ENCODE results near the gene DNMT1.

DNMT1 gene

DNA sequence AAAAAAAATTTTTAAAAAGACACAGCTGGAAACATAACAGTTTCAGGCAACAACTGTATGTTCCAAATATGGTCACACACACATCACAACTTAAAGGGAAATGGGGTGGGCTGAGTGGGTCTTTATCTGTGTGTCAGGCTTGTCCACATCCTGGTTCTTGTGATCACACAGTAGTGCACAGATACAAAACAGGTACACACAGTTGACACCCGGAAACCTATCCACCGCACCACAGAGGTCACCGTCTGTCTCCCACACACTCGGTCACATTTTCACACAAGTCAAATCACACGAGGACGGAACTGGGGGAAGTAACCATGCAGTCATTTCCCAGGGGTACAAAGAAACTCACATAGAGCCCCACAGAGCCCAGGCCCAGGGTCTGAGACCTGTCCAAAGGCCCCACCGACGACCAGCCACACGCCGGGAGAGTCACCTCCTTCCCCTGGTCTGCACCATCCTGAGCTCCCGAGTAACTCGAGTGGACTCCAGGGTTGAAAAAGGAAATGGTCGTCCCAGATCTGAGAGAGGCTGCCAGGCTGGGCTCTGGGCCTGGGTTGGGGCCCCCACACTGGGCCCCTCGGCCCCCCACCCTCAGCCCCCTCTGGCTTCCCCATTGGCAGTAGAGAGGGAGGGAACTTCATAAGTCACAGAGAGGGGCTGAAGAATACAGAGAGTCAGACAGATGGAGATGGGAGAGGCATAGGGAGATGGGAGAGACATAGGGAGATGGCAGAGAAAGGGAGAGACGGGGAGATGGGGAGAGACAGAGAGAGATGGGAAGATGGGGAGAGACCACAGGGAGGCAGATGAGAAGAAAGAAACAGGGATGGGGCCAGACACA lies 89.9 kb downstream of the DNMT1 start:
- Histone ChIP-seq H3K4me3 (ENCODE audit: low read depth in 1 of 2, low read length in 2 of 2) (no peak overlapping the region), H3K4me1 (ENCODE audit: control insufficient read depth in 1 of 2, insufficient read depth in 2 of 2, low read length in 2 of 2) (peaks cover 4 to 15% of the 10 kb centered on the region in 2 donors), H3K9me3 (ENCODE audit: control insufficient read depth in 1 of 2, low read length in 2 of 2) (no peaks in the 10 kb centered on the region), H3K36me3 (ENCODE audit: control insufficient read depth in 1 of 2, insufficient read depth in 2 of 2, low read length in 2 of 2) (peaks cover 17 to 27% of the 10 kb centered on the region in 2 donors), H3K27me3 (ENCODE audit: low read depth, low read length) (no peaks in the 10 kb centered on the region), H3K27ac (ENCODE audit: low read length) (peak overlapping the region; percentile 53)

GRCh38 chr19:10104130-10104513 lies 90.6 kb downstream of the DNMT1 start:
- Histone ChIP-seq H3K27ac (ENCODE audit: low read length) (no peak overlapping the region), H3K9me3 (ENCODE audit: control insufficient read depth in 1 of 2, low read length in 2 of 2) (no peaks in the 10 kb centered on the region), H3K4me3 (ENCODE audit: low read depth in 1 of 2, low read length in 2 of 2) (no peak overlapping the region), H3K36me3 (ENCODE audit: control insufficient read depth in 1 of 2, insufficient read depth in 2 of 2, low read length in 2 of 2) (peaks cover 11 to 19% of the 10 kb centered on the region in 2 donors), H3K27me3 (ENCODE audit: low read depth, low read length) (no peaks in the 10 kb centered on the region), H3K4me1 (ENCODE audit: control insufficient read depth in 1 of 2, insufficient read depth in 2 of 2, low read length in 2 of 2) (peaks cover 4 to 15% of the 10 kb centered on the region in 2 donors)

DNA sequence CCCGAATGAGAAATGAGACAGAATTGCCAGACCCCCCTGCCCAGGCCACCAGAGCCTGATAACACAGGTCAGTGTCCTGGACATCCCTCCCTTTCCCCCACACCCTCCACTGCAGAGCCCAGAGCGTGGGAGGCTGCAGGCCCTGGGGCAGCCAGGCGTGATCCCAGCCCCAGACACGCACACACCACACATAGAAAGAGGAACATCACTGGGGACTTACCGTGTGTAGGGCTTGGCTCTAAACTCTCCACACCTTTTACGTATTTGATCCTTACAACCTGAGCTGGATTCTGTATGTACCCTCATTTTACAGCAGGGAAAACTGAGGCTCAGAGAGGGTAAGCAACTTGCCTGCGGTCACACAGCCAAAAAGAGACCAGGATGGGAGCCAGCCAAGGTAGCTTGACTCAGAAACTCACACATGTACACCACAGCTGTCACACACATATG lies 91.9 kb downstream of the DNMT1 start:
- no peaks in the 10 kb centered on the region for H3K9me3 ChIP-seq (ENCODE audit: control insufficient read depth in 1 of 2, low read length in 2 of 2)
- no peaks in the 10 kb centered on the region for H3K27me3 ChIP-seq (ENCODE audit: low read depth, low read length)
- no peak overlapping the region for H3K4me3 ChIP-seq (ENCODE audit: low read depth in 1 of 2, low read length in 2 of 2)
- H3K27ac ChIP-seq (ENCODE audit: low read length): no peak overlapping the region
- H3K36me3 ChIP-seq (ENCODE audit: control insufficient read depth in 1 of 2, insufficient read depth in 2 of 2, low read length in 2 of 2): peaks cover 6 to 7% of the 10 kb centered on the region in 2 donors
- H3K4me1 ChIP-seq (ENCODE audit: control insufficient read depth in 1 of 2, insufficient read depth in 2 of 2, low read length in 2 of 2): peaks cover 4 to 15% of the 10 kb centered on the region in 2 donors

- H3K27ac ChIP-seq (ENCODE audit: low read length): no peak overlapping the region
These were observed 94.5 kb downstream of the DNMT1 start for GRCh38 chr19:10100163-10100785.

DNA sequence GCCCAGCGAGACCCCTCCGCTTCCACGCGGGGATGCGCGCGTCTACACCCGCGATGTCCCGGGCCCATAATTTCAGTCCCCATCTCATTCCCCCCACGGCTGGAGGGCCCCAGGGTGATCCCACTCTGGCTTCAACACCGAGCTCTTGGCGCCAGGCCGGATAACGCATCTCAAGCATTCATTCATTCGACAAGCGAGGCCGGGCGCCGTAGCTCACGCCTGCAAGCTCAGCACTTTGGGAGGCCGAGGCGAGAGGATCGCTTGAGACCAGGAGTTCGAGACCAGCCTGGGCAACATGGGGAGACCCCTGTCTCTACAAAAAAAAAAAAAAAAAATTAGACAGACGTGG lies 98.2 kb downstream of the DNMT1 start:
- no peaks in the 10 kb centered on the region for H3K9me3 ChIP-seq (ENCODE audit: control insufficient read depth in 1 of 2, low read length in 2 of 2)
- no peak overlapping the region for H3K27ac ChIP-seq (ENCODE audit: low read length)
- peak overlapping the region; percentile 46 to 72 for H3K4me3 ChIP-seq (ENCODE audit: low read depth in 1 of 2, low read length in 2 of 2)
- H3K4me1 ChIP-seq (ENCODE audit: control insufficient read depth in 1 of 2, insufficient read depth in 2 of 2, low read length in 2 of 2): peaks cover 0 to 12% of the 10 kb centered on the region in 2 donors
- H3K36me3 ChIP-seq (ENCODE audit: control insufficient read depth in 1 of 2, insufficient read depth in 2 of 2, low read length in 2 of 2): peaks cover 0 to 20% of the 10 kb centered on the region in 2 donors
- H3K27me3 ChIP-seq (ENCODE audit: low read depth, low read length): no peaks in the 10 kb centered on the region

More at GRCh38 chr19:10100163-10100785, 94.5 kb downstream of the DNMT1 start:
- Histone ChIP-seq H3K4me1 (ENCODE audit: control insufficient read depth in 1 of 2, insufficient read depth in 2 of 2, low read length in 2 of 2) (peaks cover 0 to 12% of the 10 kb centered on the region in 2 donors), H3K9me3 (ENCODE audit: control insufficient read depth in 1 of 2, low read length in 2 of 2) (no peaks in the 10 kb centered on the region), H3K36me3 (ENCODE audit: control insufficient read depth in 1 of 2, insufficient read depth in 2 of 2, low read length in 2 of 2) (no peaks in the 10 kb centered on the region), H3K27me3 (ENCODE audit: low read depth, low read length) (no peaks in the 10 kb centered on the region), H3K4me3 (ENCODE audit: low read depth in 1 of 2, low read length in 2 of 2) (no peak overlapping the region)

DNA sequence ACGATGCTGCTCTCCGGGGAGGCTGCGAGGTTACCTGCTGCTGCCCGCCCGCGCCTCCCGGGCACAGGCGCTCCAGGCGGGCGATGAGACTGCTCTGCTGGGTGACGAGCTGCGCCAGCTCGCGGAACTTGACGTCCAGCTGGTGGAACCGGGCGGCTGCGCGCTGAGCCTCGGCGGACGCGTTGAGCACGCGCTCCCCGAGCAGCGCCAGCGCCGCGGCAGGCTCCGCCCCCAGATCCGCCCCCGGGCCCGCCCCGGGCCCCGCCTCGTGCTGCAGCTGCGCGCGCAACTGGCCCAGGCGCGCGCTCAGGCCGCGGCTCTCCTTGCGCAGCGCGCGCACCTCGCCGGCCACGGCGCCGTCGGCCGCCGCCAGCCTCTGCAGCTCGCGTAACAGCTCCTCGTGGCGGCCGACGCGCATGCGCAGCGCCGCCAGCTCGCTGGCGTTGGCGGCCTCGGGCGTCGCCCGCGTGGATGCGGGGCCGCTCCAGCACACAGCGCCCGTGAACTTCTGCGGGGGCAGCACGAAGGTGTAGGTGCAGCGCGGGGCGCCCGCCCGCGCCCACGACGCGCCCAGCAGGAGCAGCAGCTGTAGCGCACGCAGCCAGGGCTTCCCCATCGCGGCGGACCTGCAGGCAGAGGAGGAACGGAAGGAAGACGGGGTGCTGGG lies 98.7 kb downstream of the DNMT1 start:
- H3K27me3 ChIP-seq (ENCODE audit: low read depth, low read length): no peaks in the 10 kb centered on the region
- H3K9me3 ChIP-seq (ENCODE audit: control insufficient read depth in 1 of 2, low read length in 2 of 2): no peaks in the 10 kb centered on the region
- H3K4me3 ChIP-seq (ENCODE audit: low read depth in 1 of 2, low read length in 2 of 2): peak overlapping the region; percentile 46 to 72
- peaks cover 0 to 12% of the 10 kb centered on the region in 2 donors for H3K4me1 ChIP-seq (ENCODE audit: control insufficient read depth in 1 of 2, insufficient read depth in 2 of 2, low read length in 2 of 2)
- H3K27ac ChIP-seq (ENCODE audit: low read length): peak overlapping the region; percentile 40
- peaks cover 0 to 23% of the 10 kb centered on the region in 2 donors for H3K36me3 ChIP-seq (ENCODE audit: control insufficient read depth in 1 of 2, insufficient read depth in 2 of 2, low read length in 2 of 2)

- Histone ChIP-seq H3K4me3 (ENCODE audit: low read depth in 1 of 2, low read length in 2 of 2) (peak overlapping the region in 1 of 2 donors; percentile 33), H3K4me1 (ENCODE audit: control insufficient read depth in 1 of 2, insufficient read depth in 2 of 2, low read length in 2 of 2) (peaks cover 0 to 12% of the 10 kb centered on the region in 2 donors), H3K27me3 (ENCODE audit: low read depth, low read length) (no peaks in the 10 kb centered on the region), H3K36me3 (ENCODE audit: control insufficient read depth in 1 of 2, insufficient read depth in 2 of 2, low read length in 2 of 2) (peaks cover 0 to 28% of the 10 kb centered on the region in 2 donors), H3K9me3 (ENCODE audit: control insufficient read depth in 1 of 2, low read length in 2 of 2) (no peaks in the 10 kb centered on the region), H3K27ac (ENCODE audit: low read length) (peak overlapping the region; percentile 40)
These were observed 99.2 kb downstream of the DNMT1 start for GRCh38 chr19:10095622-10095947.

GRCh38 chr19:10093295-10094186 lies 101.2 kb downstream of the DNMT1 start:
- Histone ChIP-seq H3K9me3 (ENCODE audit: control insufficient read depth in 1 of 2, low read length in 2 of 2) (no peaks in the 10 kb centered on the region), H3K4me3 (ENCODE audit: low read depth in 1 of 2, low read length in 2 of 2) (no peak overlapping the region), H3K27ac (ENCODE audit: low read length) (no peak overlapping the region), H3K36me3 (ENCODE audit: control insufficient read depth in 1 of 2, insufficient read depth in 2 of 2, low read length in 2 of 2) (peaks cover 4 to 46% of the 10 kb centered on the region in 2 donors), H3K4me1 (ENCODE audit: control insufficient read depth in 1 of 2, insufficient read depth in 2 of 2, low read length in 2 of 2) (peaks cover 0 to 12% of the 10 kb centered on the region in 2 donors), H3K27me3 (ENCODE audit: low read depth, low read length) (no peaks in the 10 kb centered on the region)

GRCh38 chr19:10092648-10093294 lies 102.0 kb downstream of the DNMT1 start:
- peaks cover 4 to 46% of the 10 kb centered on the region in 2 donors for H3K36me3 ChIP-seq (ENCODE audit: control insufficient read depth in 1 of 2, insufficient read depth in 2 of 2, low read length in 2 of 2)
- no peaks in the 10 kb centered on the region for H3K27me3 ChIP-seq (ENCODE audit: low read depth, low read length)
- no peak overlapping the region for H3K27ac ChIP-seq (ENCODE audit: low read length)
- H3K9me3 ChIP-seq (ENCODE audit: control insufficient read depth in 1 of 2, low read length in 2 of 2): no peaks in the 10 kb centered on the region
- H3K4me1 ChIP-seq (ENCODE audit: control insufficient read depth in 1 of 2, insufficient read depth in 2 of 2, low read length in 2 of 2): peaks cover 0 to 12% of the 10 kb centered on the region in 2 donors
- H3K4me3 ChIP-seq (ENCODE audit: low read depth in 1 of 2, low read length in 2 of 2): no peak overlapping the region

DNA sequence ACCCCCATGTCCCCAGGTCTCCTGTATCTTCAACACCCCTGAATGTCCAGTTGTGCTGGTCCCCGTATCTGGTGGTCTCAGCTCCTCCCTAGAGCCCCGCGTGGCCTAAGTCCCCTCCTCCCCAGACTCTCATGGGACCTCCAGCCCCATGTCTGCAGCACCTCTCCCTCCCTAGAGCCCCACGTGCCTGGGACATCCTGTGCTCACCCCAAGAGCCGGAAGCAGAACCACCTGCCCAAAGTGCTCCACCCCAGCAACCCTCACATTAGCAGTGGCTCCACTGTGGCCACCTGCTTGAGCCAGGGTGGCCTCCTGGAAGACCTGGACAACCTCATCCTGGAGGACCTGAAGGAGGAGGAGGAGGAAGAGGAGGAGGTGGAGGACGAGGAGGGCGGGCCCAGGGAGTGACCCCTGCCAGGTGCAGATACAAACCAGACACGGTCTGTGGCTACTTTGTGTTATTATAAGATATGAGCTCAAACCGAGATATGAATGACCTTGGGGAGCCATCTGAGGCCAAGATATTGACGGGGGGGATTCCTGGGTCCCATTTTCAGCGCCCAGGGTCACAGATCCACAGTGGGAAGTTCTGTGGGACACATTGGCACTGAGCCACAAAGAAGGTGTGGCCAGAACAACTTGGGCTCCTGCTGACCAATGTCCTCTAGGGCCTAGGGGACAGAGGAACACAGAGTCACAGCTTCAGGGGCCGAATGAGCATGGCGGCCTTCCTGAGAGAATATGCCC lies 102.7 kb downstream of the DNMT1 start:
- no peak overlapping the region for H3K4me3 ChIP-seq (ENCODE audit: low read depth in 1 of 2, low read length in 2 of 2)
- no peaks in the 10 kb centered on the region for H3K27me3 ChIP-seq (ENCODE audit: low read depth, low read length)
- no peak overlapping the region for H3K27ac ChIP-seq (ENCODE audit: low read length)
- no peaks in the 10 kb centered on the region for H3K9me3 ChIP-seq (ENCODE audit: control insufficient read depth in 1 of 2, low read length in 2 of 2)
- peaks cover 4 to 46% of the 10 kb centered on the region in 2 donors for H3K36me3 ChIP-seq (ENCODE audit: control insufficient read depth in 1 of 2, insufficient read depth in 2 of 2, low read length in 2 of 2)
- H3K4me1 ChIP-seq (ENCODE audit: control insufficient read depth in 1 of 2, insufficient read depth in 2 of 2, low read length in 2 of 2): peaks cover 0 to 12% of the 10 kb centered on the region in 2 donors

All from muscle layer of duodenum (tissue), 2 donors.